ENCODE data around the gene ZCCHC3. TPM values are rescaled to one million over a fixed set of nuclear protein-coding genes. Genes with fewer than 3 reads are reported as not detected.

The ZCCHC3 gene
- total RNA-seq, 1 experiment from 2014 or later, result 29.4 TPM

DNA sequence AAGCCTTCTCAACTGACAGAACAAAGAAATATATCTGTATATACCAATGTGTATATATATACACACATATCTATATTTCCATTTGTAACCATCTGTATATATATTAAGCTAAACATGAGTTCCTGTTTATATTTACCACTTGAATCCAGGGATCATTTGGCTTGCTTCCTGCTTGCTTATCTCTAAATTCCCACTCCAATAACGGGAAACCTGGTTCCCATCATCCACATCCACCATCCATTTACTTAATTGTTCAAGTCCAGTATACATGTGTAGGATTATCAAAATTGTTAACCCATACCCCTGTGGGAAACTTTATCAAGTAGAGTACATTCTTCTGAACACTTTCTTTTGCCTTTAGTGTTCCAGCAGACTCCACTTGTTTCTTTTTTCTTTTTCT is 15.5 kb downstream of the ZCCHC3 start:
- H3K9me3 ChIP-seq (replicated peaks), result no peaks in the 10 kb centered on the region
- no peaks in the 10 kb centered on the region for H3K27me3 ChIP-seq (replicated peaks)
- H3K4me1 ChIP-seq (replicated peaks), result peaks cover 26% of the 10 kb centered on the region
- no peak overlapping the region for H3K27ac ChIP-seq
- no peak overlapping the region for H3K4me3 ChIP-seq
- DNase-seq (ENCODE audit: low read depth in 1 of 2, low spot score in 2 of 2), result no peak
- no peaks in the 10 kb centered on the region for H3K36me3 ChIP-seq

DNA sequence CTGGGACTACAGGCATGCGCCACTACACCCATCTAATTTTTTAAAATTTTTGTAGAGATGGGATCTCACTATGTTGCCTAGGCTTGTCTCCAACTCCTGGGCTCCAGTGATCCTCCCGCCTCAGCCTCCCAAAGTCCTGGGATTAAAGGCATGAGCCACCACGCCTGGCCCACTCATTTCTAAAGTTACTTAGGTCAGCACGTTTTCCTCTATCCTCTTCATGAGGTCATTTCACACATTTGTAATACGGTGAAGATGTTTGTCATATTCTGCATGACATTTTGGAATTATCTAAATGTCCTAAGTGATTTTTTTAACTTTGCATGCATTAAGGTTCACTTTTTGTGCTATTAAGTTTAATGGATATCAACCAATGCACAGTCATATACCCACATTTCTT is 16.0 kb downstream of the ZCCHC3 start:
- no peaks in the 10 kb centered on the region for H3K27me3 ChIP-seq (replicated peaks)
- no peaks in the 10 kb centered on the region for H3K9me3 ChIP-seq (replicated peaks)
- H3K4me1 ChIP-seq (replicated peaks), result peaks cover 26% of the 10 kb centered on the region
- H3K4me3 ChIP-seq, result no peak overlapping the region
- no peak overlapping the region for H3K27ac ChIP-seq
- no peak for DNase-seq (ENCODE audit: low read depth in 1 of 2, low spot score in 2 of 2)
- H3K36me3 ChIP-seq, result no peaks in the 10 kb centered on the region

DNA sequence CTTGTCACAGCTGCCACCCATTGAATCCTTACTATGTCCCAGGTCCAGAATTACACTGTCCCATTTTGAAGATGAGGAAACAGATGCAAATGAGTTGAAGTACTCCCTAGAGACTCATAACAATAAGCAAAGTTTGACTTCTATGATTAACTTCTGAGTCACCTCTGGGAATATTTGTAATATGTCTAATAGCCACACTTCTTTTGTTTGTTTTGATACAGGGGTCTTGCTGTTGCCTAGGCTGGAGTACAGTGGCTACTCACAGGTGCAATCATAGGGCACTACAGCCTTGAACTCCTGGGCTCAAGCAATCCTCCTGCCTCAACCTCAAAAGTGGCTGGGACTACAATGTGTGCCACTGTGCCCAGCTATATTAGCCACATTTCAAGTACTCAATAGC is 16.6 kb downstream of the ZCCHC3 start:
- Histone ChIP-seq H3K36me3 (no peaks in the 10 kb centered on the region), H3K4me3 (no peak overlapping the region), H3K27me3 (replicated peaks) (no peaks in the 10 kb centered on the region), H3K9me3 (replicated peaks) (no peaks in the 10 kb centered on the region), H3K4me1 (replicated peaks) (peaks cover 26% of the 10 kb centered on the region), H3K27ac (no peak overlapping the region)
- DNase-seq (ENCODE audit: low read depth in 1 of 2, low spot score in 2 of 2), result peak in 1 of 2 experiments; percentile 39

DNA sequence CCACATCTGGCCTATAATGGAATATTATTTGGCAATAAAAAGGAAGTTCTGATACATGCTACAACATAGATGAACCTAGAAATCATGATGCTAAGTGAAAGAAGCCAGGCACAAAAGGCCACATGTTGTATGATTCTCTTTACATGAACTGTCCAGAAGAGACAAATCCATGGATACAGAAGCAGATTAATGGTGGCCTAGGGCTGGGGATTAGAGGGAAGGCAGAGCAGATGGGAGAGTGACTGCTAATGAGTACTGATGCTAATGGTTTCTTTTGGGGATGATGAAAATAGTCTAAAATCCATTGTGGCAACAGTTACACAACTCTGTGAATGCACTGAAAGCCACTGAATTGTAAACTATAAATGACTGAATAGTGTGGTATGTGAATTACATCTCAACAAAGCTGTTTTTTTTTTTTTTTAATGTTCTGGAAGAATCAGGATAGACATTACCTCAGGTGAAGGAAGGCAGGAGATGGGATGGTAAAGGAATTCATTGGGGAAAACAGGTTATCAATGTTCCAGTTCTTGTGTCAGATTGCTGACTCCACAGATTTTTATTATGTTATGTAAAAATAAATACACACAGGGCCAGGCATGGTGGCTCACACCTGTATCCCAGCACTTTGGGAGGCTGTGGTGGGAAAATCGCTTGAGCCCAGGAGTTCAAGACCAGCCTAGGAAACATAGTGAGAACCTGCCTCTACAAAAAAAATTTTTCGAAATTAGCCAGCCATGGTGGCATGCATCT is 19.1 kb downstream of the ZCCHC3 start:
- no peaks in the 10 kb centered on the region for H3K9me3 ChIP-seq (replicated peaks)
- no peak overlapping the region for H3K27ac ChIP-seq
- no peaks in the 10 kb centered on the region for H3K27me3 ChIP-seq (replicated peaks)
- peaks cover 13% of the 10 kb centered on the region for H3K4me1 ChIP-seq (replicated peaks)
- no peak overlapping the region for H3K4me3 ChIP-seq
- no peak for DNase-seq (ENCODE audit: low read depth in 1 of 2, low spot score in 2 of 2)
- H3K36me3 ChIP-seq, result no peaks in the 10 kb centered on the region

DNA sequence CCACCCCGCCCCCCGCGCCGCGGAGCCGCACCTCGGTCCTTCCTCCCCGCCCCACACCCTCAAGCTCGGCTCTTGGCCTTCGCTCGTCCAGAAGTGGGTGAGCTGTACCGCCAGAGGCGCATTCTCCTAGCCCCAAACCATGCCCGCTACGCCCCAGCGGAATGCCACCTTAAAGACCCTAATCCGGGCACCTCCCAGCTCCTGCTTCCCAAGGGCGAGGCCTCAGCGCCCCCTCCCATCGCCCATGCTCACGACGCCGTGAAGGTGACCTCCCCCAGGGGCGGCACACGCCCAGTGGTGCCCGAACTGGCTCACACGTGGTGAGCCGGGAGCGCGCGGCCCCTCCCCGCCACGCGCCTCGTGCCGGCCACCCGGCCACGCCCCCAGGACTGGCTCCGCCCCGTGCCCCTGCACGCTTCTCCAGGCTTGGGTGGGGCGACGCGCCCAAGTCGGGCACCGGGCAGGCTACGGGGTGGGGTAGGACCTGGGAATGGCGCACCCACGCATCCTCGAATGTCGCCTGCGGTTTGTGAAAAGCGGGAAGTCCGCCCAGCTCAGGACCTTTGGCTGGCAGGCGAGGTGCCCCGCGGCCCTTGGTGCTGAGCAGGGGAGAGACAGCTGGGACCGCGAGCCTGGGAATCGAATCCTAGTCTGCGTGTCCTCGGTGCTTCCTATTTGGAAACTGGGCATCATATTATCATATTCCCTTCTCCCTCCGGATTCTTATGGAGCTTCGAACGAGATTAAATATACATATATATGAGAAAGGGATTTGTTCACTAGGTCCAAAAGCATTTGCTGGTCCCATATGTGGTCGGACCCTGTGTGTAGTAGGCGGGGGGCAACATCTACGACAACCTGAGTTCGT is 27.0 kb downstream of the ZCCHC3 start:
- peaks cover 34% of the 10 kb centered on the region for H3K4me1 ChIP-seq (replicated peaks)
- peak; percentile 87 to 94 for DNase-seq (ENCODE audit: low read depth in 1 of 2, low spot score in 2 of 2)
- H3K9me3 ChIP-seq (replicated peaks), result no peaks in the 10 kb centered on the region; the same call in 1 of the 2 replicates
- H3K27me3 ChIP-seq (replicated peaks), result no peaks in the 10 kb centered on the region
- peaks cover 14% of the 10 kb centered on the region for H3K36me3 ChIP-seq
- peak overlapping the region; percentile 83 for H3K4me3 ChIP-seq
- H3K27ac ChIP-seq, result no peak overlapping the region; the same call in 1 of the 2 replicates

DNA sequence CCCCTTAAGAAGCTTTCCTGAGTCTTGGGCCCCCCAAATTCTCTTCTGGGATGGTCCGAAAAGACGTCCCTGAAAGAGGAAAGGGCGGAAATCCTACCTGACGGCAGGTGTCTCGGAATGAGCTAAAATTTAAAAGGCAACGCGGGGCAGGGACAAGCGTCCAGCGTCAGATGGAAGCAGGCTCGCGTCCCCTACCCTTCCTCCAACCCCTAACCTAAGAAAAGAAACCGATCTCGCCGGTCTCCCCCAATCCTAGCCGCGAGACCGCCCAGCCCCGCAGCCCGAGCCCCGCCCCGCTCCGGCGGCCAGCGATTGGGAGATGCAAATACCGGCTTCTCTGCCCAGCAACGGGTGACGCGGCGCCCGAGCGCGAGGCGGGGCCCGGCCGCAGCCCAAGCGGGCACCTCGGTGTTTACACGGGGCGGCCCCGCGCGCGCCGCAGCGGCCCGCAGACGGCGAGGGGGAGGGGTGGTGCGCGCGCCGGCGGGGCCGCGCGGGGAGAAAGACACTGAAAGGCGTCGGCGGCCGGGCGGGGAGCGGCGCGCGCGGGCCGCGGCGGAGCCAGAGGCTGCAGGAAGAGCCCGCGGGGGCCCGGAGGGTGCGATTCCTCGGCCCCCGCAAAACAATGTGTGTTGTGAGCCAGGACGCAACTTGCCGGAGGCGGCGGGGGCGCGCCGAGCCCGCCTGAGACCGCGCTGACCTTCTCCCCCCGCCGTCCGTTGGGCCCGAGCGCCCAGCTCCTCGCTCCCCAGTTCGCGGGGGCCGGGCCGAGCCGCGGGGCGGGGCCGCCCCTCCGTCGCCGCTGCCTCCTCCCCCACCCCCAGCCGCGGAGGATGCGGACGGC is 27.9 kb downstream of the ZCCHC3 start, which contains the start of gene SOX12:
Gene SOX12, plus strand, starts transcription at position 508 of the 844 bp plus-strand sequence. CDS start 373 bp downstream, outside the sequence.
- Histone ChIP-seq H3K36me3 (peaks cover 14% of the 10 kb centered on the region), H3K9me3 (replicated peaks) (no peaks in the 10 kb centered on the region; the same call in 1 of the 2 replicates), H3K4me3 (peak within 1 kb of the TSS; percentile 83), H3K27me3 (replicated peaks) (no peaks in the 10 kb centered on the region), H3K27ac (peak within 1 kb of the TSS; percentile 73), H3K4me1 (replicated peaks) (peaks cover 35% of the 10 kb centered on the region)
- peak; percentile 82 to 95 for DNase-seq (ENCODE audit: low read depth in 1 of 2, low spot score in 2 of 2)

DNA sequence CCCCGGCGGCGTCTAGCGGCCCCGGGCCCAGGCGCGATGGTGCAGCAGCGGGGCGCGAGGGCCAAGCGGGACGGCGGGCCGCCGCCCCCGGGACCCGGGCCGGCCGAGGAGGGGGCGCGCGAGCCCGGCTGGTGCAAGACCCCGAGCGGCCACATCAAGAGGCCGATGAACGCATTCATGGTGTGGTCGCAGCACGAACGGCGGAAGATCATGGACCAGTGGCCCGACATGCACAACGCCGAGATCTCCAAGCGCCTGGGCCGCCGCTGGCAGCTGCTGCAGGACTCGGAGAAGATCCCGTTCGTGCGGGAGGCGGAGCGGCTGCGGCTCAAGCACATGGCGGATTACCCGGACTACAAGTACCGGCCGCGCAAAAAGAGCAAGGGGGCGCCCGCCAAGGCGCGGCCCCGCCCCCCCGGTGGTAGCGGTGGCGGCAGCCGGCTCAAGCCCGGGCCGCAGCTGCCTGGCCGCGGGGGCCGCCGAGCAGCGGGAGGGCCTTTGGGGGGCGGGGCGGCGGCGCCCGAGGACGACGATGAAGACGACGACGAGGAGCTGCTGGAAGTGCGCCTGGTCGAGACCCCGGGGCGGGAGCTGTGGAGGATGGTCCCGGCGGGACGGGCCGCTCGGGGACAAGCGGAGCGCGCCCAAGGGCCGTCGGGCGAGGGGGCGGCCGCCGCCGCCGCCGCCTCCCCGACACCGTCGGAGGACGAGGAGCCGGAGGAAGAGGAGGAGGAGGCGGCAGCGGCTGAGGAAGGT is 28.7 kb downstream of the ZCCHC3 start:
- H3K27ac ChIP-seq, result no peak overlapping the region

DNA sequence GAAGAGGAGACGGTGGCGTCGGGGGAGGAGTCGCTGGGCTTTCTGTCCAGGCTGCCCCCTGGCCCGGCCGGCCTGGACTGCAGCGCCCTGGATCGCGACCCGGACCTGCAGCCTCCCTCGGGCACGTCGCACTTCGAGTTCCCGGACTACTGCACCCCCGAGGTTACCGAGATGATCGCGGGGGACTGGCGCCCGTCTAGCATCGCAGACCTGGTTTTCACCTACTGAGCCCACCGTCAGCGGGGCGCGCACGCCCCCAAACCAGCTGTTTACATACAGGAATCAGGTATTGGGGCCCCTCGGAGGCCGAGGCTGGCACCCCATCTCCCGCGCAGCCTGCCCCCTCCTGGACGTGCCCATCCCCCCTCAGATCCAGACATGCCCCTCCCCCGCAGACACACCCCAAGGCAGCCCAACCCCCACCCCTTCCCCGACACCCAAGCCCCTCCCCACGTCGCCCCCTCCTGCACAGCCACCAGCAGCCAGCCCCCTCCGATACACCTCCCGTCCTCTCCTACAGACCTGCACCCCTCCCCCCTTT is 29.3 kb downstream of the ZCCHC3 start:
- peak in 1 of 2 experiments; percentile 65 for DNase-seq (ENCODE audit: low read depth in 1 of 2, low spot score in 2 of 2)
- Histone ChIP-seq H3K27me3 (replicated peaks) (no peaks in the 10 kb centered on the region), H3K4me3 (peak overlapping the region; percentile 83), H3K9me3 (replicated peaks) (no peaks in the 10 kb centered on the region; the same call in 1 of the 2 replicates), H3K36me3 (peaks cover 14% of the 10 kb centered on the region), H3K27ac (no peak overlapping the region), H3K4me1 (replicated peaks) (peaks cover 44% of the 10 kb centered on the region)

More for the DNA sequence above, 28.7 kb downstream of the ZCCHC3 start:
- Histone ChIP-seq H3K4me3 (peak overlapping the region; percentile 83), H3K9me3 (replicated peaks) (no peaks in the 10 kb centered on the region; the same call in 1 of the 2 replicates), H3K27me3 (replicated peaks) (no peaks in the 10 kb centered on the region), H3K36me3 (peaks cover 14% of the 10 kb centered on the region), H3K4me1 (replicated peaks) (peaks cover 43% of the 10 kb centered on the region)
- DNase-seq (ENCODE audit: low read depth in 1 of 2, low spot score in 2 of 2), result peak; percentile 63 to 69

DNA sequence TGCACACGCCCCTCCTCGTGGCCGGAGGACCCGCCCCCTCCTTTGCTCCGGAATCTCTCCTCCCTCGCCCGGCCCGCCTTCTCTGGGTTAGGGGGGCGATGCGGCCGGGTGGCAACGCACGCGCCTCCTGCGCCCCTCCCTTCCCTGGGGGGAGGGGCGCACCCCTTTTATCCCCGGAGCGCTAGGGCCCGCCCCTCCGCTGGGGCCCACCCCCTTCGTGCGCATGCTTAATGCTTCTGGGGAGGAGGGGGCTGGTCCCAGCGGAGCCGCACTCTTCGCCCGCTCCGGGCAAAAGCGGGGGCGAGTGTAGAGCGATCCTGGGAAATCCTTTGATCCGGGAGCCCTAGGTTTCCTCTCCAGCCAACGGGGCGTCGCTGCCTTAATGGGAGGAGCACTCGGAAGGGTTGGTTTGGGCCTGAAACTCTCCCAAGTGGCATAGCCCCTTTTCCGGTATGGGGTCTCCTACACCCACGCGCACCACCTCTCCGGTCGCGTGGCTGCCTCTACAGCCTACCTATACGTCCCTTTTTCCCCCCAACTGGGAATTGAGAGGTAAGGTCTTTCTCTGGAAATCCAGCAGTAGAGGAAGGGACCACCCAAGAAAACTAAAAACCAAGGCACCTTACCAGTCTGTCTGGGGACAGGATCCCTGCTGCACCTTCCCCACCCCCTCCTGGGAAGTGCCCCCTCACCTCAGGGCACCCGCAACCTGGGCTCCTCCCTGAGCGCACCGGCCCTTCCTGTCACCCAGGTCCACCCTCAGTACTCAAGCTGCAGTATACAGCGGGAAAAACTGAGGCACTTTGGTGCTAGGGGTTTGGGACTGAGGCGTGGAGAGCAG is 30.0 kb downstream of the ZCCHC3 start:
- Histone ChIP-seq H3K9me3 (replicated peaks) (no peaks in the 10 kb centered on the region; the same call in 1 of the 2 replicates), H3K4me1 (replicated peaks) (peaks cover 44% of the 10 kb centered on the region), H3K36me3 (peaks cover 14% of the 10 kb centered on the region), H3K27me3 (replicated peaks) (no peaks in the 10 kb centered on the region), H3K4me3 (peak overlapping the region; percentile 83), H3K27ac (no peak overlapping the region)
- peak; percentile 89 to 90 for DNase-seq (ENCODE audit: low read depth in 1 of 2, low spot score in 2 of 2)

DNA sequence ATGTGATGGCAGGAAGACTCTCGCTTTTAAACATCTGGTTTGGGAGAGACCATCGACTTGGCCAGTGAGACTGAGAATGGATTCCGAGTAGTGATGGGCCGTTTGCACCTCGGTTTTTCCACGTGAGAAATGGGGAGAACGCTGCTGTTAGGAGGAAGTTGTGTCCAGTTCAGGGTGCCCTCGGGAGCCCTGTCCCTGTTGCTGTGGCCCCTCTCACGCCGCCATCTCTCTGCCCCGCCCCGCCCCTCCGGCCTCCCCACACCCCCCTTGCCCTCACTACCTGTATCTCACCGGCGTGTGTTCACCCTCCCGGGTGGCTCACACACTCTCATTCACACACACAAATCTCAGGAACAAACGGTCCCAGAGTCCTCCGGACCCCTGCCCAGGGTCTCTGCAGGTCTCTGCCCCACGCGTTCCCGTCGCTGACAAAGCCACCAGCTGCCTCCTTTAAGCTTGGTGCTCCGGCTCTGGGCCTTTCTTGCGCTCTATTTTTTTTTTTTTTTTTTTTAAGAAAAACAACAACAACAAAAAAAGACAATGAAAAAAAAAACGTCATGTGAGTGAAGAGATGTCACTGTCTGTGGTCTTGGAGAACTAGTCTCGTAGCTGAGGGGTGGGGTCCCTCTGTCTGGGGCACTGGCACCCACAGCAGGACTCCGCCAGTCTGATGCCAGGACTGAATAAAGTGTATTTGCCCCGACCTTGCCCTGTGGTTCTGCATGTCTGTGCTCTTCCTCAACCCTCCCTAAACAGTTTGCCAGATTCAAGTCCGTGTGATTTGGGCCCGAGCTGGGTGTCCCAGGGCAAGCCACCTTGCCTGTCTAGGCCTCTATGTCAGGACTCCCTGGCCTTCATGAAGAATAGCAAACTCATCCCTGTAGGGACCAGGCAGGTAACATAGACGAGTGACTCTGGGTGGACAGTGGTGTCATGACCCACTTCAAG is 30.9 kb downstream of the ZCCHC3 start:
- Histone ChIP-seq H3K4me3 (peak overlapping the region; percentile 83), H3K36me3 (peaks cover 14% of the 10 kb centered on the region), H3K27ac (no peak overlapping the region), H3K4me1 (replicated peaks) (peaks cover 44% of the 10 kb centered on the region), H3K27me3 (replicated peaks) (no peaks in the 10 kb centered on the region), H3K9me3 (replicated peaks) (no peaks in the 10 kb centered on the region; the same call in 1 of the 2 replicates)
- DNase-seq (ENCODE audit: low read depth in 1 of 2, low spot score in 2 of 2), result no peak
